Esophagus muscularis mucosa (tissue), 4 donors: ENCODE data around the gene ACSS1.

ENCODE experiments used
- CTCF ChIP-seq, 3 experiments: fragments of 200-600 bp in 2 of 3; fragments of 450-650 bp in 1 of 3; sonication (generic) in 2 of 3; IDR thresholded peaks; one replicate each; pipeline ENCODE4 v1.5.1; 2017 to 2019; ENCODE audit warnings: antibody characterized with exemption in 3 of 3, mild to moderate bottlenecking in 2 of 3, moderate library complexity in 1 of 3
- EP300 ChIP-seq: sonication (generic); formaldehyde crosslinking; IDR thresholded peaks from one replicate; pipeline ENCODE4 v1.6.1; 2017; ENCODE audit warnings: antibody characterized with exemption
- POLR2A ChIP-seq: fragments of 450-650 bp; IDR thresholded peaks from one replicate; pipeline ENCODE4 v1.6.1; 2017; ENCODE audit warnings: antibody characterized with exemption, moderate library complexity, mild to moderate bottlenecking, low read depth
- POLR2AphosphoS5 ChIP-seq, 2 donors: sonication (generic); formaldehyde crosslinking; IDR thresholded peaks; one replicate each; pipeline ENCODE4 v1.6.1; 2017; ENCODE audit warnings: antibody characterized with exemption in 2 of 2

DNA sequence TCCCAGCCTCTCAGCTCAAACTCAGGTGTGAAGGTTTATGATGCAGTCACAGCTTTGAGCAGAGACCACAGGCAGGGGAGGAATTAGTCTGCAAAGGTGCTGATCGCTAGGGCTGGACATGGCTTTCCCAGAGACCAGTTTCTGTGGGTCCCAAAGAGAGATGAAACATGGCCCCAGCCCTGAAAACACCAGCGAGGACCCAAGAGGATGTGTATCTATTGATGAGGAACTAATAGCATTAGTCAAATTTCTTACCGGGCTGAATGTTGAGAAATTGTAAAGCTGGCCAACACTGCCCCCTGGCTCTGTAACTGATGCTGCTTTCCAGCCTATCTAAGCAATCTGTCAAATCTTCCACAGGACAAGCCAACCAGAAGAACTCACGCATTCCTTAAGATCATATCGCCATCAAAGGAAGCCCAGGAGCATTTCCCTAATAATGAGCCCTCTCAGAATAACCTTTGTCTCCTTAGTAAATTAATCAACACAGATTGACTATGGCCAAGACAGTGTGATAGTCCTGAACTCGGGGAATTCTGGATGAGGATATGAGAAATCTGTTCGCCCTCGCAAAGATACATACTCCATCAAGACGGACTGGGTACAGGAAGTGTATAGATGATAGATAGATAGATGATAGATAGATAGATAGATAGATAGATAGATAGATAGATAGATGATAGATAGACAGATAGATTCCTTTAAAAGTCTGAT is 7.8 kb upstream of the ACSS1 start:
- TF ChIP-seq CTCF (IDR thresholded peaks at IDR 0.05) (peak; percentile 78 to 86 (median 81)), POLR2A (no peak), POLR2AphosphoS5 (IDR thresholded peaks at IDR 0.05) (peak; percentile 37 to 40), EP300 (no peak)
